Measurements from ENCODE around the gene RALGAPA1.

- TF ChIP-seq, protein P1, sequence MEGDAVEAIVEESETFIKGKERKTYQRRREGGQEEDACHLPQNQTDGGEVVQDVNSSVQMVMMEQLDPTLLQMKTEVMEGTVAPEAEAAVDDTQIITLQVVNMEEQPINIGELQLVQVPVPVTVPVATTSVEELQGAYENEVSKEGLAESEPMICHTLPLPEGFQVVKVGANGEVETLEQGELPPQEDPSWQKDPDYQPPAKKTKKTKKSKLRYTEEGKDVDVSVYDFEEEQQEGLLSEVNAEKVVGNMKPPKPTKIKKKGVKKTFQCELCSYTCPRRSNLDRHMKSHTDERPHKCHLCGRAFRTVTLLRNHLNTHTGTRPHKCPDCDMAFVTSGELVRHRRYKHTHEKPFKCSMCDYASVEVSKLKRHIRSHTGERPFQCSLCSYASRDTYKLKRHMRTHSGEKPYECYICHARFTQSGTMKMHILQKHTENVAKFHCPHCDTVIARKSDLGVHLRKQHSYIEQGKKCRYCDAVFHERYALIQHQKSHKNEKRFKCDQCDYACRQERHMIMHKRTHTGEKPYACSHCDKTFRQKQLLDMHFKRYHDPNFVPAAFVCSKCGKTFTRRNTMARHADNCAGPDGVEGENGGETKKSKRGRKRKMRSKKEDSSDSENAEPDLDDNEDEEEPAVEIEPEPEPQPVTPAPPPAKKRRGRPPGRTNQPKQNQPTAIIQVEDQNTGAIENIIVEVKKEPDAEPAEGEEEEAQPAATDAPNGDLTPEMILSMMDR (IDR thresholded peaks at IDR 0.05; ENCODE audit: low read length), result no peak
- no peak for TF ChIP-seq EZH2 (optimal IDR thresholded peaks at IDR 0.05; ENCODE audit: low read depth, low read length)
- TF ChIP-seq EZH2phosphoT487 (IDR thresholded peaks at IDR 0.05; ENCODE audit: low read length), result no peak
Measured at GRCh38 chr14:35661875-35662274, 147.2 kb downstream of the RALGAPA1 start.

Data from MM.1S (cell line).